ENCODE data around the gene PPP4R3A. TPM values are rescaled to one million over a fixed set of nuclear protein-coding genes. Genes with fewer than 3 reads are reported as not detected.

The PPP4R3A gene
- total RNA-seq, 1 donor from 2014 or later, result 76.2 TPM

- Histone ChIP-seq H3K9me3 (no peaks in the 10 kb centered on the region), H3K27me3 (no peaks in the 10 kb centered on the region), H3K36me3 (no peaks in the 10 kb centered on the region), H3K4me1 (no peaks in the 10 kb centered on the region), H3K27ac (no peak overlapping the region), H3K4me3 (no peak overlapping the region)
- intact Hi-C loops (cut with DNase I), result no loop called here
- no peak for TF ChIP-seq CTCF (IDR thresholded peaks at IDR 0.05)
- DNase-seq (ENCODE audit: low spot score in 2 of 2), result no peak
Measured at GRCh38 chr14:91520138-91520537, 10.0 kb upstream of the PPP4R3A start.

- no peak overlapping the region for H3K27ac ChIP-seq
- intact Hi-C loops (cut with DNase I), result loop anchor here (10.0 kb wide), 2 partner anchors 525 to 695 kb away; partner anchors contain the start of gene TRIP11
- DNase-seq (ENCODE audit: low spot score in 2 of 2), result no peak
- H3K4me1 ChIP-seq, result no peaks in the 10 kb centered on the region
- H3K36me3 ChIP-seq, result no peaks in the 10 kb centered on the region
- no peaks in the 10 kb centered on the region for H3K9me3 ChIP-seq
- H3K27me3 ChIP-seq, result no peaks in the 10 kb centered on the region
- no peak for TF ChIP-seq CTCF (IDR thresholded peaks at IDR 0.05)
- H3K4me3 ChIP-seq, result no peak overlapping the region
Measured at GRCh38 chr14:91519239-91520036, 9.3 kb upstream of the PPP4R3A start.

GRCh38 chr14:91516663-91517388, 6.7 kb upstream of the PPP4R3A start:
- intact Hi-C loops (cut with DNase I), result loop anchor here (10.0 kb wide), 2 partner anchors 528 to 692 kb away; partner anchors contain the start of gene TRIP11
- Histone ChIP-seq H3K9me3 (no peaks in the 10 kb centered on the region), H3K27ac (no peak overlapping the region), H3K4me1 (no peaks in the 10 kb centered on the region), H3K36me3 (no peaks in the 10 kb centered on the region), H3K4me3 (no peak overlapping the region), H3K27me3 (no peaks in the 10 kb centered on the region)
- DNase-seq (ENCODE audit: low spot score in 2 of 2), result no peak
- TF ChIP-seq CTCF (IDR thresholded peaks at IDR 0.05), result no peak

DNA sequence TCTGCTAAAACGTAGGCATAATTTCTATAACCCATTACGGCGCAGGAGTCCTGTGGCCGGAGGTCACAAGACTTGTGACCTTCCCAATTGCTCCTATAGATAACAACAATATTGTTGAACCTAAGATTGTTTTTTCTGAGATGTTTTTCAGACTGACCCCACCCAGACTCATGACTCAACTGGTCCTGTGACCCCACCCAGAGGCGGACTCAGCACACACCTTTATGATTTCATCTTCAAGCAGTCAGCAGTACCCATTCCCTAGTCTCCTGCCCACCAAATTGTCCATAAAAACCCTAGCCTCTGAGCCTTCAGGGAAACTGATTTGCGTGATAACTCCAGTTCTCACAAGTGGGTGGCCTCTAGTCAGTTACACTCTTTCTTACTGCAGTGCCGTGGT, 5.9 kb upstream of the PPP4R3A start:
- Histone ChIP-seq H3K4me1 (no peaks in the 10 kb centered on the region), H3K36me3 (no peaks in the 10 kb centered on the region), H3K27ac (no peak overlapping the region), H3K9me3 (no peaks in the 10 kb centered on the region), H3K27me3 (no peaks in the 10 kb centered on the region), H3K4me3 (no peak overlapping the region)
- intact Hi-C loops (cut with DNase I), result loop anchor here (10.0 kb wide), 2 partner anchors 529 to 691 kb away; partner anchors contain the start of gene TRIP11
- no peak for TF ChIP-seq CTCF (IDR thresholded peaks at IDR 0.05)
- DNase-seq (ENCODE audit: low spot score in 2 of 2), result no peak

DNA sequence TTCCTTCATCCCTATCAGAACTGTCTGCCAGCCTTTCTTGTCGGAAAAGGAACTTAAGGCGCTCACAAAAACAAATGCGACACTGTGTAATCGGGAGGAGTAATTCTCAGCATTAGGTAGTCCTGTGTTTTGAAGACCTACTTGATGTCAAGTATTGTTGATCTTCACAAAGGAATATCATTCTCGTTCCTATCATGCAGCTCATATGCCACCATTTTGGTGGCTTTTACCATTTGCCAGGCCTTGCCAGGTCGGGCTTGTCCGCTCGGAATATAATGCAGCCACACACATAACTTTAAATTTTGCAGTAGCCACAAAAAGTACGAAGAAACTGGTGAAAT, 903 bp upstream of the PPP4R3A start:
- Histone ChIP-seq H3K9me3 (no peaks in the 10 kb centered on the region), H3K27me3 (no peaks in the 10 kb centered on the region), H3K27ac (peak overlapping the region; percentile 96 to 100), H3K4me3 (peak overlapping the region; percentile 91 to 99), H3K36me3 (no peaks in the 10 kb centered on the region), H3K4me1 (peaks cover 0 to 16% of the 10 kb centered on the region in 2 donors)
- no peak for TF ChIP-seq CTCF (IDR thresholded peaks at IDR 0.05)
- intact Hi-C loops (cut with DNase I), result loop anchor here (5.0 to 10.0 kb wide), 5 partner anchors 534 to 1281 kb away; partner anchors contain the start of genes ATXN3, CPSF2, GOLGA5 and NDUFB1
- DNase-seq (ENCODE audit: low spot score in 2 of 2), result no peak
